MCF 10A (cell line): Measurements from ENCODE around the gene FCN2. TPM values are rescaled to one million over a fixed set of nuclear protein-coding genes. Genes with fewer than 3 reads are reported as not detected.

Experiments used
- BruUV-seq: library from RNA; stranded (reverse); fragments of 400-500 nt; replicated peaks from 2 replicates; lab custom pipeline; 2021; lab: Mats Ljungman, UMichigan
- CTCF ChIA-PET: fragments of 300-600 bp; sonication (Branson Sonifier 250); formaldehyde crosslinking; extraction: SDS; loops from one replicate; lab custom pipeline; 2021; ENCODE audit warnings: antibody characterized with exemption, inconsistent platforms; lab: Yijun Ruan, JAX
- POLR2A ChIA-PET: fragments of 300-600, 350-650 bp; sonication (Branson Sonifier 250); formaldehyde crosslinking; extraction: SDS; loops from one replicate; lab custom pipeline; 2020; ENCODE audit warnings: antibody characterized with exemption, inconsistent platforms; lab: Yijun Ruan, JAX
- DNase-seq: peaks from one replicate; pipeline ENCODE4 v3.0.0-alpha.2; 2018; ENCODE audit not compliant: unreplicated experiment
- H3K27ac Mint-ChIP-seq: one replicate; pipeline ENCODE4 v1.8.0; 2022; ENCODE audit warnings: mild to moderate bottlenecking, low read depth, mixed read lengths; ENCODE audit not compliant: unreplicated experiment
- H3K27me3 Mint-ChIP-seq: one replicate; pipeline ENCODE4 v1.8.0; 2022; ENCODE audit warnings: mixed read lengths; ENCODE audit not compliant: insufficient read depth, unreplicated experiment
- H3K36me3 Mint-ChIP-seq: one replicate; pipeline ENCODE4 v1.8.0; 2022; ENCODE audit warnings: mild to moderate bottlenecking, moderate library complexity, mixed read lengths; ENCODE audit not compliant: insufficient read depth, unreplicated experiment
- H3K4me1 Mint-ChIP-seq: one replicate; pipeline ENCODE4 v1.8.0; 2022; ENCODE audit warnings: mixed read lengths; ENCODE audit not compliant: insufficient read depth, unreplicated experiment
- H3K4me3 Mint-ChIP-seq: one replicate; pipeline ENCODE4 v1.8.0; 2022; ENCODE audit warnings: mild to moderate bottlenecking, moderate library complexity, mixed read lengths; ENCODE audit not compliant: unreplicated experiment
- H3K9me3 Mint-ChIP-seq: one replicate; pipeline ENCODE4 v1.8.0; 2022; ENCODE audit warnings: mixed read lengths; ENCODE audit not compliant: unreplicated experiment
- intact Hi-C: fragments of 100-400 bp; cut with micrococcal nuclease; formaldehyde crosslinking; loops from 2 replicates; pipeline ENCODE4 v1.14.1; 2022
- total RNA-seq: library from RNA; stranded (reverse); gene quantifications from 2 replicates; pipeline ENCODE4 v1.2.3, GENCODE V29; 2022
- TF ChIP-seq, protein P1 (sequence below): fragments of 200-600 bp; IDR thresholded peaks from one replicate; pipeline ENCODE4 v1.8.0; 2022; ENCODE audit warnings: antibody characterized with exemption, mild to moderate bottlenecking; ENCODE audit not compliant: unreplicated experiment

FCN2 gene
- total RNA-seq, 1 experiment from 2014 or later = not detected

GRCh38 chr9:134877541-134877940 is 3.1 kb upstream of the FCN2 start:
- POLR2A ChIA-PET = no interaction called here
- peaks cover 87% of the 10 kb centered on the region for H3K27me3 Mint-ChIP-seq

DNA sequence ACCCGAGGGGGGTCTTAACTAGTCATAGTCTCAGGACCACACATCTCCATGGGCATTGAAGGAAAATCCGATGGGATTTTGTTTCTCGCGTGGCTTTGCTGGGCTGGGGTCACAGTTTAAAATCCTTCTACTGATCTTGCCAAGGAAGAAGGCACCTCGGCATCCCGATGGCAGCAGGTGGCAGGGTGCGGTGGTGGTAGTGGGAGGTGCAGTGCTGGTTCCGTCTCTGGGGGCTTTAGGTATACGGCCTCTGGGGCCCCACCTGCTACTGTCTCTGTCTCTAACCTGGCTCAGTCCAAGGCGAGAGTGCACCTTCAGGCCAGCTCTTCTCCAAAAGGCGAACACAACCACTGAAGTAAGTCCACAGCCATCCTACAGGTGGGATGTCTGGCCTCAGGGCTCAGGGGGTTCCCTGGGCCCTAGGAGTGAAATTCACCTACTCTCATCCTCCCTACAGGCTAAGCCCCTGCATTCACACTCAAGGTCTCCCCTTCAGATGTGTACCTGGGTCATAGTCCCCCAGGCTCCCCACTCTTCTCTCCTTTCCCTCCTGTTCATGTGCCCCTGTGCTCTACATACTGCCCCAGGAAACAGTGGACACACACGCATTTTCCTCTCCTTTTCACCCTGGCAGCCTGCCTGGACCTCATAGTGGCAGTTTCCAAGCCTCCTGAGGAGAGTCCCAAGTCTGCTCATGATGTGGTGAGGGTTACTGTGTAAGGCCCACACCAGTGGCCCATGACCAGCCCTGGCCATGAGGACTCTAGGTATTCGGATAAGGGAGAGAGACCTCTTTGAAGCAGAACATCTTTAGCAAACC is 736 bp upstream of the FCN2 start:
- Mint-ChIP-seq H3K36me3 (no peaks in the 10 kb centered on the region), H3K27ac (no peak overlapping the region)
- no TSS peak for BruUV-seq

More at GRCh38 chr9:134877541-134877940, 3.1 kb upstream of the FCN2 start:
- Mint-ChIP-seq H3K36me3 (no peaks in the 10 kb centered on the region), H3K9me3 (peaks cover under 1% of the 10 kb centered on the region), H3K4me1 (peaks cover under 1% of the 10 kb centered on the region), H3K4me3 (no peak overlapping the region), H3K27ac (no peak overlapping the region)
- CTCF ChIA-PET = no interaction called here
- intact Hi-C loops = no loop called here
- BruUV-seq = no TSS peak
- no peak for DNase-seq
- TF ChIP-seq, protein P1, sequence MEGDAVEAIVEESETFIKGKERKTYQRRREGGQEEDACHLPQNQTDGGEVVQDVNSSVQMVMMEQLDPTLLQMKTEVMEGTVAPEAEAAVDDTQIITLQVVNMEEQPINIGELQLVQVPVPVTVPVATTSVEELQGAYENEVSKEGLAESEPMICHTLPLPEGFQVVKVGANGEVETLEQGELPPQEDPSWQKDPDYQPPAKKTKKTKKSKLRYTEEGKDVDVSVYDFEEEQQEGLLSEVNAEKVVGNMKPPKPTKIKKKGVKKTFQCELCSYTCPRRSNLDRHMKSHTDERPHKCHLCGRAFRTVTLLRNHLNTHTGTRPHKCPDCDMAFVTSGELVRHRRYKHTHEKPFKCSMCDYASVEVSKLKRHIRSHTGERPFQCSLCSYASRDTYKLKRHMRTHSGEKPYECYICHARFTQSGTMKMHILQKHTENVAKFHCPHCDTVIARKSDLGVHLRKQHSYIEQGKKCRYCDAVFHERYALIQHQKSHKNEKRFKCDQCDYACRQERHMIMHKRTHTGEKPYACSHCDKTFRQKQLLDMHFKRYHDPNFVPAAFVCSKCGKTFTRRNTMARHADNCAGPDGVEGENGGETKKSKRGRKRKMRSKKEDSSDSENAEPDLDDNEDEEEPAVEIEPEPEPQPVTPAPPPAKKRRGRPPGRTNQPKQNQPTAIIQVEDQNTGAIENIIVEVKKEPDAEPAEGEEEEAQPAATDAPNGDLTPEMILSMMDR = no peak

GRCh38 chr9:134881313-134881670 is 682 bp downstream of the FCN2 start:
- intact Hi-C loops = no loop called here
- POLR2A ChIA-PET = no interaction called here
- Mint-ChIP-seq H3K4me3 (no peak overlapping the region), H3K36me3 (no peaks in the 10 kb centered on the region), H3K27me3 (peaks cover 64% of the 10 kb centered on the region), H3K4me1 (no peaks in the 10 kb centered on the region), H3K27ac (no peak overlapping the region), H3K9me3 (no peaks in the 10 kb centered on the region)
- TF ChIP-seq, protein P1 = no peak
- BruUV-seq = no TSS peak
- no peak for DNase-seq
- CTCF ChIA-PET = interaction anchor here (0.7 kb wide), 1 partner anchor 184 kb away, joined by 5 read pairs; no protein-coding TSS in a partner anchor

More for the DNA sequence above, 736 bp upstream of the FCN2 start:
- no peak for DNase-seq
- Mint-ChIP-seq H3K4me1 (no peaks in the 10 kb centered on the region), H3K9me3 (no peaks in the 10 kb centered on the region), H3K27me3 (peaks cover 73% of the 10 kb centered on the region), H3K4me3 (no peak overlapping the region)
- TF ChIP-seq, protein P1 = no peak
- ChIA-PET POLR2A (no interaction called here), CTCF (no interaction called here)
- intact Hi-C loops = no loop called here

DNA sequence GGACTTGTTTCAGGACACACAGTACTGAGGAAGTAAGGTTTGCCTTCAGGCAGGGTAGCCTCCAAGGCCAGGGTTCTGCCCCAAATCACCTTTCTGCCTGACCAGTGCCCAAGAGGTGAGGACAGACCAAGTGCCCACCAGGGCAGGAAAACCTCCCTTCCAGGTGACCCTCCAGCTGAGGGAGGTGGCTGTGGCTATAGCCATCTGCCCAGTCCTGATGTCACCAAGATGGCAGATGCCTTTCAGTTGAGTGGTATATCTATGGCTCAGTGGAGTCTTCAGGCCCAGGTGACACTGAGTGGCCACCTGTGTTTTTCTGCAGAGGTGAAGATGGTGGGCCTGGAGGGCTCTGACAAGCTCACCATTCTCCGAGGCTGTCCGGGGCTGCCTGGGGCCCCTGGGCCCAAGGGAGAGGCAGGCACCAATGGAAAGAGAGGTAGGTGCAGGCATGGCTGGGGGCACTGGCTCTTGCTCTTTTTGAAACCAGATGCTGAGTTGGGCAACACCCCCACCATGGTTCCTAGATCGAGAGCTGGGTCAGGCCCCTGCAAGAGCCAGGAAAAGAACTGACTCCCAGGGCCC is 1.7 kb downstream of the FCN2 start:
- H3K9me3 Mint-ChIP-seq = no peaks in the 10 kb centered on the region
- BruUV-seq = no TSS peak
- CTCF ChIA-PET = no interaction called here
- peaks cover 64% of the 10 kb centered on the region for H3K27me3 Mint-ChIP-seq
- no peaks in the 10 kb centered on the region for H3K4me1 Mint-ChIP-seq
- DNase-seq = no peak
- TF ChIP-seq, protein P1 = no peak
- intact Hi-C loops = no loop called here
- no peak overlapping the region for H3K27ac Mint-ChIP-seq
- POLR2A ChIA-PET = no interaction called here
- no peaks in the 10 kb centered on the region for H3K36me3 Mint-ChIP-seq
- H3K4me3 Mint-ChIP-seq = no peak overlapping the region
